DMS153 treated with DMSO at 0.1 percent for 48 hours (cell line): ENCODE results near the gene CRYGN.

Experiments used
- DNase-seq: peaks from one replicate; lab custom pipeline; 2025; ENCODE audit not compliant: unreplicated experiment; lab: John Stamatoyannopoulos, UW

CRYGN gene

GRCh38 chr7:151460474-151460855 is 20.5 kb upstream of the CRYGN start:
- no peak for DNase-seq

GRCh38 chr7:151459726-151460473 is 20.0 kb upstream of the CRYGN start:
- no peak for DNase-seq

GRCh38 chr7:151457534-151457933 is 17.6 kb upstream of the CRYGN start:
- no peak for DNase-seq

- no peak for DNase-seq
Measured at GRCh38 chr7:151456782-151457181, 16.8 kb upstream of the CRYGN start.

GRCh38 chr7:151456276-151456675 is 16.3 kb upstream of the CRYGN start:
- DNase-seq: no peak

GRCh38 chr7:151455690-151456089 is 15.7 kb upstream of the CRYGN start:
- no peak for DNase-seq

- no peak for DNase-seq
Measured at GRCh38 chr7:151454932-151455530, 15.1 kb upstream of the CRYGN start.

- DNase-seq: no peak
Measured at GRCh38 chr7:151454305-151454704, 14.4 kb upstream of the CRYGN start.

- no peak for DNase-seq
Measured at GRCh38 chr7:151453326-151453791, 13.4 kb upstream of the CRYGN start.

GRCh38 chr7:151452680-151453325 is 12.9 kb upstream of the CRYGN start:
- DNase-seq: no peak

- DNase-seq: no peak
Measured at GRCh38 chr7:151451626-151452571, 12.0 kb upstream of the CRYGN start.

- DNase-seq: no peak
Measured at GRCh38 chr7:151451156-151451555, 11.2 kb upstream of the CRYGN start.

GRCh38 chr7:151449990-151450389 is 10.0 kb upstream of the CRYGN start:
- DNase-seq: no peak

- DNase-seq: no peak
Measured at GRCh38 chr7:151448261-151449252, 8.6 kb upstream of the CRYGN start.

- no peak for DNase-seq
Measured at GRCh38 chr7:151447901-151448260, 7.9 kb upstream of the CRYGN start.

GRCh38 chr7:151447312-151447711 is 7.4 kb upstream of the CRYGN start:
- DNase-seq: no peak

- DNase-seq: no peak
Measured at GRCh38 chr7:151446412-151446811, 6.5 kb upstream of the CRYGN start.

GRCh38 chr7:151444632-151445031 is 4.7 kb upstream of the CRYGN start:
- no peak for DNase-seq

GRCh38 chr7:151442776-151443496 is 3.0 kb upstream of the CRYGN start:
- DNase-seq: no peak
